ENCODE results near the gene STYXL1.
A peak's percentile ranks its signal among the peaks of the same experiment; 100 is the strongest.
"Not testable (repeated sequence)": the region's sequence is repeated elsewhere in the genome, so short reads cannot be mapped to it uniquely, and the experiment has no call there.

Gene STYXL1

DNA sequence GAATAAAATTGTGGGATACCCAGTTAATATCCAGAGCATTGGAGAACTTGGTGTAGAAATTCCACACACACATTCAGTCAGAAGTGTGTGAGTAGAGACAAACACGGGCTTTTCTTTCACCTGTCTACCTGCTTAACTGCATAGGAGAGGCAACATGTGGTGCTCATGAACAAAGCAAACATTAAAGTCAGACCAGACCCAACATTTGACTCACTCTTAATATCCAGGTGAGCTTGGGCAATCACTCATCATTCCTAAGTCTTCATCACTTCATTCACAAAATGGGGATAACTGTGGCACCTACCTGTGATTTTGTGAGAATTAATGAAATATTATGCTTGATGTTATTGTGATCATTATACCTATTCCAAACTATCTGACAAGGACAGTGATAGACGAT is 36.3 kb upstream of the STYXL1 start:
- H3K4ac ChIP-seq (ENCODE audit: low read depth in 1 of 2, low read length in 2 of 2); H2AK5ac ChIP-seq (ENCODE audit: low read length, severe bottlenecking); H3K23ac ChIP-seq (ENCODE audit: low read length in 2 of 2); H2BK15ac ChIP-seq (ENCODE audit: low read depth, poor library complexity, severe bottlenecking); H3K18ac ChIP-seq (ENCODE audit: low read depth in 1 of 2, low read length in 2 of 2); H3K9me3 ChIP-seq (ENCODE audit: control insufficient read depth, low read length); H3K4me1 ChIP-seq (ENCODE audit: control insufficient read depth, insufficient read depth, low read depth, low read length); H3K27me3 ChIP-seq (ENCODE audit: control insufficient read depth in 1 of 2, insufficient read depth in 1 of 2, low read length in 2 of 2); H3K27ac ChIP-seq (ENCODE audit: low read length, poor library complexity, severe bottlenecking); H3K4me3 ChIP-seq (ENCODE audit: insufficient read depth in 1 of 2, low read depth in 1 of 2, low read length in 2 of 2); H3K14ac ChIP-seq (ENCODE audit: low read length in 2 of 2); DNase-seq; H2BK5ac ChIP-seq (ENCODE audit: low read depth, low read length, poor library complexity, severe bottlenecking); H2BK120ac ChIP-seq (ENCODE audit: low read depth, low read length); H4K91ac ChIP-seq (ENCODE audit: low read length); H3K4me2 ChIP-seq (ENCODE audit: low read length, poor library complexity, severe bottlenecking); H2AFZ ChIP-seq (ENCODE audit: low read depth, low read length); H4K8ac ChIP-seq (ENCODE audit: low read length); H3K79me1 ChIP-seq (replicated peaks; ENCODE audit: low read length, poor library complexity, severe bottlenecking); H3K36me3 ChIP-seq (ENCODE audit: control insufficient read depth in 1 of 2, insufficient read depth in 2 of 2, low read depth in 1 of 2, low read length in 2 of 2); H3K9ac ChIP-seq (ENCODE audit: low read length): not testable (repeated sequence)
- peak overlapping the region in 1 of 2 experiments; percentile 84 for H2BK12ac ChIP-seq (ENCODE audit: low read length in 2 of 2)
- 98% methylated on average over 2 of the region's 2 CpGs for WGBS

- no peaks in the 10 kb centered on the region for H3K9me3 ChIP-seq (ENCODE audit: control insufficient read depth, low read length)
- H3K9ac ChIP-seq (ENCODE audit: low read length) = no peak overlapping the region
- H2AK5ac ChIP-seq (ENCODE audit: low read length, severe bottlenecking) = no peak overlapping the region
- H3K36me3 ChIP-seq (ENCODE audit: control insufficient read depth in 1 of 2, insufficient read depth in 2 of 2, low read depth in 1 of 2, low read length in 2 of 2) = no peaks in the 10 kb centered on the region
- peak overlapping the region; percentile 80 for H2BK15ac ChIP-seq (ENCODE audit: low read depth, poor library complexity, severe bottlenecking)
- H3K79me1 ChIP-seq (replicated peaks; ENCODE audit: low read length, poor library complexity, severe bottlenecking) = no peaks in the 10 kb centered on the region
- no peak overlapping the region for H2AFZ ChIP-seq (ENCODE audit: low read depth, low read length)
- H2BK120ac ChIP-seq (ENCODE audit: low read depth, low read length) = no peak overlapping the region
- DNase-seq = no peak
- H2BK12ac ChIP-seq (ENCODE audit: low read length in 2 of 2) = peak overlapping the region in 1 of 2 experiments; percentile 66
- no peaks in the 10 kb centered on the region for H3K27me3 ChIP-seq (ENCODE audit: control insufficient read depth in 1 of 2, insufficient read depth in 1 of 2, low read length in 2 of 2)
- no peak overlapping the region for H3K23ac ChIP-seq (ENCODE audit: low read length in 2 of 2)
- H4K8ac ChIP-seq (ENCODE audit: low read length) = no peak overlapping the region
- H3K4ac ChIP-seq (ENCODE audit: low read depth in 1 of 2, low read length in 2 of 2) = no peak overlapping the region
- H3K18ac ChIP-seq (ENCODE audit: low read depth in 1 of 2, low read length in 2 of 2) = no peak overlapping the region
- no peaks in the 10 kb centered on the region for H3K4me1 ChIP-seq (ENCODE audit: control insufficient read depth, insufficient read depth, low read depth, low read length)
- WGBS = 97% methylated on average over 5 of the region's 5 CpGs
- no peak overlapping the region for H3K4me2 ChIP-seq (ENCODE audit: low read length, poor library complexity, severe bottlenecking)
- no peak overlapping the region for H3K27ac ChIP-seq (ENCODE audit: low read length, poor library complexity, severe bottlenecking)
- no peak overlapping the region for H4K91ac ChIP-seq (ENCODE audit: low read length)
- no peak overlapping the region for H3K14ac ChIP-seq (ENCODE audit: low read length in 2 of 2)
- no peak overlapping the region for H3K4me3 ChIP-seq (ENCODE audit: insufficient read depth in 1 of 2, low read depth in 1 of 2, low read length in 2 of 2)
- H2BK5ac ChIP-seq (ENCODE audit: low read depth, low read length, poor library complexity, severe bottlenecking) = no peak overlapping the region
These were observed 32.4 kb upstream of the STYXL1 start for GRCh38 chr7:76080204-76080603.

DNA sequence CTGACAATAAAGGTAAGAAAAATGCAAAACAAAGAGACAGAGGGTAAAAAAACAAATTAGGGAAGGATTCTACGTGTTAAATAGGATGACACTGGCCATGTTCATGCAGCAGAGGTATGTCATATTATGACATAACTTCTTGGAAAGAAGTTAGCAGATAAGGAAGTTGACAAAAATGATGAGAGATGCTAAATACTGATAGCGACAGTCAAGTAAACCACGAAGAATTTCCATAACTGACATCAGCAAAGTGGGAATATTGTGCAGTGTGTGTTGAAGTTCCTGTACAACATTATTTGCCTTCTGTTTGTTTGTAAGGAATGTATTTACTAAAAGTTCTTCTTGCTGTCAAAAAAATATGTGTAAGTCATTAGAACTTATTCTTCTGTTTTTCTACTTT is 29.6 kb upstream of the STYXL1 start:
- Histone ChIP-seq H3K36me3 (ENCODE audit: control insufficient read depth in 1 of 2, insufficient read depth in 2 of 2, low read depth in 1 of 2, low read length in 2 of 2) (peaks cover 0 to 13% of the 10 kb centered on the region in 2 experiments), H3K4ac (ENCODE audit: low read depth in 1 of 2, low read length in 2 of 2) (no peak overlapping the region), H2AFZ (ENCODE audit: low read depth, low read length) (no peak overlapping the region), H3K23ac (ENCODE audit: low read length in 2 of 2) (no peak overlapping the region), H3K9me3 (ENCODE audit: control insufficient read depth, low read length) (no peaks in the 10 kb centered on the region), H3K4me2 (ENCODE audit: low read length, poor library complexity, severe bottlenecking) (no peak overlapping the region), H2AK5ac (ENCODE audit: low read length, severe bottlenecking) (no peak overlapping the region), H3K18ac (ENCODE audit: low read depth in 1 of 2, low read length in 2 of 2) (no peak overlapping the region), H3K27ac (ENCODE audit: low read length, poor library complexity, severe bottlenecking) (no peak overlapping the region), H3K27me3 (ENCODE audit: control insufficient read depth in 1 of 2, insufficient read depth in 1 of 2, low read length in 2 of 2) (no peaks in the 10 kb centered on the region), H3K4me1 (ENCODE audit: control insufficient read depth, insufficient read depth, low read depth, low read length) (no peaks in the 10 kb centered on the region), H4K91ac (ENCODE audit: low read length) (no peak overlapping the region), H2BK5ac (ENCODE audit: low read depth, low read length, poor library complexity, severe bottlenecking) (no peak overlapping the region), H2BK12ac (ENCODE audit: low read length in 2 of 2) (no peak overlapping the region), H3K4me3 (ENCODE audit: insufficient read depth in 1 of 2, low read depth in 1 of 2, low read length in 2 of 2) (no peak overlapping the region), H3K9ac (ENCODE audit: low read length) (no peak overlapping the region), H2BK120ac (ENCODE audit: low read depth, low read length) (no peak overlapping the region), H3K79me1 (replicated peaks; ENCODE audit: low read length, poor library complexity, severe bottlenecking) (no peaks in the 10 kb centered on the region), H3K14ac (ENCODE audit: low read length in 2 of 2) (no peak overlapping the region), H2BK15ac (ENCODE audit: low read depth, poor library complexity, severe bottlenecking) (no peak overlapping the region), H4K8ac (ENCODE audit: low read length) (no peak overlapping the region)
- 67% methylated on average over 3 of the region's 3 CpGs for WGBS
- peak; percentile 45 for DNase-seq

DNA sequence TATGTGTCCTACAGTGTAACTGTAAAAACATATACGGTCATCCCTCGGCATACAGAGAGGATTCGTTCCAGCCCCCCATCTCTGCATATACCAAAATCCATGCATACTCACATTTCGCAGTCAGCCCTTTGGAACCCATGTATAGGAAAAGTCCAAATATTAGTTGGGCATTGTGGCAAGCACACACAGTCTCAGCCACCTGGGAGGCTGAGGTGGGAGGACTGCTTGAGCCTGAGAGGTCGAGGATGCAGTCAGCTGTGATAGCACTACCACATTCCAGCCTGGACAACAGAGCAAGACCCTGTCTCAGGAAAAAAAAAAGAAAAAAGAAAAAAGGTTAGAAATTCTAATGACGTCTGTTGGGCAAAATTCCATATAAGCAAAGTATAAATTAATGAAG is 29.2 kb upstream of the STYXL1 start:
- H3K14ac ChIP-seq (ENCODE audit: low read length in 2 of 2) = peak overlapping the region in 1 of 2 experiments; percentile 98
- no peak overlapping the region for H3K4me3 ChIP-seq (ENCODE audit: insufficient read depth in 1 of 2, low read depth in 1 of 2, low read length in 2 of 2)
- H2BK12ac ChIP-seq (ENCODE audit: low read length in 2 of 2) = peak overlapping the region in 1 of 2 experiments; percentile 72
- no peak overlapping the region for H2BK15ac ChIP-seq (ENCODE audit: low read depth, poor library complexity, severe bottlenecking)
- no peaks in the 10 kb centered on the region for H3K4me1 ChIP-seq (ENCODE audit: control insufficient read depth, insufficient read depth, low read depth, low read length)
- no peak overlapping the region for H2BK120ac ChIP-seq (ENCODE audit: low read depth, low read length)
- H2BK5ac ChIP-seq (ENCODE audit: low read depth, low read length, poor library complexity, severe bottlenecking) = no peak overlapping the region
- H3K9ac ChIP-seq (ENCODE audit: low read length) = no peak overlapping the region
- H3K79me1 ChIP-seq (replicated peaks; ENCODE audit: low read length, poor library complexity, severe bottlenecking) = no peaks in the 10 kb centered on the region
- H4K91ac ChIP-seq (ENCODE audit: low read length) = peak overlapping the region; percentile 3
- DNase-seq = no peak
- no peak overlapping the region for H3K18ac ChIP-seq (ENCODE audit: low read depth in 1 of 2, low read length in 2 of 2)
- peaks cover 0 to 13% of the 10 kb centered on the region in 2 experiments for H3K36me3 ChIP-seq (ENCODE audit: control insufficient read depth in 1 of 2, insufficient read depth in 2 of 2, low read depth in 1 of 2, low read length in 2 of 2)
- no peak overlapping the region for H3K27ac ChIP-seq (ENCODE audit: low read length, poor library complexity, severe bottlenecking)
- no peak overlapping the region for H2AK5ac ChIP-seq (ENCODE audit: low read length, severe bottlenecking)
- H3K23ac ChIP-seq (ENCODE audit: low read length in 2 of 2) = no peak overlapping the region
- H4K8ac ChIP-seq (ENCODE audit: low read length) = peak overlapping the region; percentile 4
- no peaks in the 10 kb centered on the region for H3K27me3 ChIP-seq (ENCODE audit: control insufficient read depth in 1 of 2, insufficient read depth in 1 of 2, low read length in 2 of 2)
- no peak overlapping the region for H3K4me2 ChIP-seq (ENCODE audit: low read length, poor library complexity, severe bottlenecking)
- WGBS = 91% methylated on average over 5 of the region's 6 CpGs
- H2AFZ ChIP-seq (ENCODE audit: low read depth, low read length) = no peak overlapping the region
- no peak overlapping the region for H3K4ac ChIP-seq (ENCODE audit: low read depth in 1 of 2, low read length in 2 of 2)
- no peaks in the 10 kb centered on the region for H3K9me3 ChIP-seq (ENCODE audit: control insufficient read depth, low read length)

Measured in mesenchymal stem cell (in vitro differentiated cells and primary cell).